Endothelial cell of umbilical vein (primary cell): ENCODE data around the gene TARS2. TPM values are rescaled to one million over a fixed set of nuclear protein-coding genes. Genes with fewer than 3 reads are reported as not detected.
A peak's percentile ranks its signal among the peaks of the same experiment; 100 is the strongest.

ENCODE experiments used
- BruUV-seq: library from RNA; stranded (reverse); fragments of 400-500 nt; replicated peaks from 2 replicates; lab custom pipeline; 2021; lab: Mats Ljungman, UMichigan
- CTCF ChIA-PET: fragments of 300-600, 350-600 bp; sonication (Branson Sonifier 250); formaldehyde crosslinking; loops from one replicate; lab custom pipeline; 2021; ENCODE audit warnings: antibody characterized with exemption, inconsistent platforms; lab: Charles Lee
- POLR2A ChIA-PET: fragments of 300-600, 350-600 bp; sonication (Branson Sonifier 250); formaldehyde crosslinking; loops from one replicate; lab custom pipeline; 2021; ENCODE audit warnings: antibody characterized with exemption, inconsistent platforms; lab: Charles Lee
- DNase-seq: peaks from one replicate; pipeline ENCODE4 v3.0.0-alpha.2; 2011; ENCODE audit warnings: low read depth, low spot score
- FAIRE-seq: peaks from 2 replicates; lab custom pipeline; 2011; peaks lifted over from hg19 to GRCh38; lab: Jason Lieb, UNC
- H2AFZ ChIP-seq: 2 replicates; pipeline ENCODE4 v1.6.0; 2012; ENCODE audit warnings: low read depth, low read length, control low read depth, inconsistent platforms
- H3K27ac ChIP-seq: 2 replicates; pipeline ENCODE4 v1.5.1; 2011; ENCODE audit warnings: low read depth, mild to moderate bottlenecking, control low read depth, low read length, moderate library complexity; ENCODE audit not compliant: insufficient read depth
- H3K27me3 ChIP-seq, 2 experiments: 2 replicates each; pipeline versions ENCODE4 v1.6.0 to v1.6.1; 2011; ENCODE audit warnings: low read length in 2 of 2, mixed read lengths in 1 of 2; ENCODE audit not compliant: control insufficient read depth in 2 of 2, insufficient read depth in 2 of 2
- H3K36me3 ChIP-seq, 2 experiments: 2 replicates in 1 of 2; 3 replicates in 1 of 2; pipeline ENCODE4 v1.5.1; 2011; ENCODE audit warnings: low read length in 2 of 2, mild to moderate bottlenecking in 1 of 2, moderate library complexity in 1 of 2; ENCODE audit not compliant: control insufficient read depth in 2 of 2, insufficient read depth in 2 of 2; ENCODE audit errors: extremely low read depth in 1 of 2
- H3K4me1 ChIP-seq: 3 replicates; pipeline ENCODE4 v1.5.1; 2011; ENCODE audit warnings: mild to moderate bottlenecking, low read length; ENCODE audit not compliant: control insufficient read depth, insufficient read depth; ENCODE audit errors: extremely low read depth
- H3K4me2 ChIP-seq: 2 replicates; pipeline ENCODE4 v1.6.1; 2011; ENCODE audit warnings: low read length, control low read depth, mixed read lengths; ENCODE audit not compliant: insufficient read depth
- H3K4me3 ChIP-seq, 3 experiments: fragments of 200-600 bp in 1 of 3; sonication (generic), shearing (Covaris generic) in 1 of 3; replicated peaks in 1 of 3; 2 replicates each; pipeline ENCODE4 v1.5.1; 2011 to 2016; ENCODE audit warnings: control low read depth in 3 of 3, low read length in 3 of 3, mild to moderate bottlenecking in 2 of 3, inconsistent platforms in 1 of 3, low read depth in 1 of 3, moderate library complexity in 1 of 3; ENCODE audit not compliant: insufficient read depth in 1 of 3
- H3K79me2 ChIP-seq: 2 replicates; pipeline ENCODE4 v1.6.0; 2012; ENCODE audit warnings: low read length, inconsistent platforms; ENCODE audit not compliant: control insufficient read depth, insufficient read depth
- H3K9ac ChIP-seq: replicated peaks from 2 replicates; pipeline ENCODE3; 2011; ENCODE audit warnings: low read length, control low read depth; ENCODE audit not compliant: insufficient read depth; ENCODE audit errors: extremely low read depth
- H3K9me1 ChIP-seq: replicated peaks from 3 replicates; pipeline ENCODE4 v1.6.0; 2011; ENCODE audit warnings: mild to moderate bottlenecking, low read length; ENCODE audit not compliant: control insufficient read depth, insufficient read depth; ENCODE audit errors: extremely low read depth
- H3K9me3 ChIP-seq: replicated peaks from 2 replicates; pipeline ENCODE4 v1.5.1; 2012; ENCODE audit warnings: low read length, inconsistent platforms; ENCODE audit not compliant: control insufficient read depth, insufficient read depth
- H4K20me1 ChIP-seq: replicated peaks from 2 replicates; pipeline ENCODE3; 2011; ENCODE audit warnings: mild to moderate bottlenecking, low read length; ENCODE audit not compliant: control insufficient read depth, insufficient read depth; ENCODE audit errors: extremely low read depth
- CTCF ChIP-seq, 2 donors: IDR thresholded peaks; 1 replicate in 1 of 2; 2 replicates in 1 of 2; pipeline ENCODE4 v1.5.1; 2011; ENCODE audit warnings: low read length in 2 of 2, mild to moderate bottlenecking in 2 of 2, moderate library complexity in 2 of 2, control low read depth in 1 of 2, inconsistent platforms in 1 of 2, low read depth in 1 of 2; ENCODE audit not compliant: insufficient read depth in 1 of 2; ENCODE audit errors: extremely low read depth in 1 of 2
- EZH2 ChIP-seq: IDR thresholded peaks from 2 replicates; pipeline ENCODE4 v1.6.1; 2012; ENCODE audit warnings: borderline replicate concordance, low read depth, mild to moderate bottlenecking, moderate library complexity, low read length, inconsistent platforms; ENCODE audit not compliant: severe bottlenecking
- FOS ChIP-seq: IDR thresholded peaks from 2 replicates; pipeline ENCODE4 v1.6.1; 2011; ENCODE audit warnings: mild to moderate bottlenecking, low read length, moderate library complexity, borderline replicate concordance; ENCODE audit not compliant: insufficient read depth
- GATA2 ChIP-seq: IDR thresholded peaks from 2 replicates; pipeline ENCODE4 v1.7.0; 2011; ENCODE audit warnings: low read depth, mild to moderate bottlenecking, moderate library complexity, mixed read lengths, low read length; ENCODE audit not compliant: insufficient read length, insufficient read depth
- JUN ChIP-seq: IDR thresholded peaks from 2 replicates; pipeline ENCODE4 v1.6.1; 2011; ENCODE audit warnings: borderline replicate concordance, low read depth; ENCODE audit not compliant: insufficient read length, insufficient read depth
- MAX ChIP-seq: IDR thresholded peaks from 2 replicates; pipeline ENCODE4 v1.6.1; 2011; ENCODE audit not compliant: insufficient read depth, insufficient read length
- MYC ChIP-seq: IDR thresholded peaks from one replicate; pipeline ENCODE4 v1.6.1; 2011; ENCODE audit warnings: mild to moderate bottlenecking, low read depth, low read length
- POLR2A ChIP-seq: IDR thresholded peaks from 2 replicates; pipeline ENCODE4 v1.6.1; 2012; ENCODE audit warnings: low read depth, mild to moderate bottlenecking, control low read depth, low read length
- POLR2AphosphoS5 ChIP-seq: IDR thresholded peaks from 2 replicates; pipeline ENCODE4 v1.6.1; 2012; ENCODE audit warnings: low read depth, mild to moderate bottlenecking, control low read depth, low read length, moderate library complexity; ENCODE audit not compliant: insufficient read depth
- dilution Hi-C: fragments of 300-500 bp; cut with MboI; formaldehyde crosslinking; loops from one replicate; pipeline ENCODE4 v1.15.0; 2019; ENCODE audit warnings: low sequenced_read_pairs; ENCODE audit not compliant: extremely low pct_ligation_motif_present
- intact Hi-C: fragments of 100-400 bp; cut with micrococcal nuclease; formaldehyde crosslinking; loops from one replicate; pipeline ENCODE4 v1.10.0; 2022
- polyA plus RNA-seq, 4 experiments: library from polyadenylated mRNA; depleted of rRNA in 3 of 4; stranded (reverse) in 3 of 4; unstranded in 1 of 4; fragments of >200 nt; gene quantifications; 2 replicates each; pipeline versions ENCODE4 v1.2.1 to v1.2.3, GENCODE V29; 2011 to 2012; ENCODE audit warnings: missing spikeins in 1 of 4
- total RNA-seq: library from RNA; stranded (reverse); gene quantifications from 2 replicates; pipeline ENCODE4 v1.2.3, GENCODE V29; 2021

Gene TARS2
- total and polyA plus RNA-seq, 2 donors (not counting 3 experiments of a cell fraction or from before 2014, with no cell fraction given), result 21.5 to 22.0 TPM

- Histone ChIP-seq H2AFZ (peak overlapping the region; percentile 20), H3K4me3 (no peak overlapping the region), H3K9me1 (no peaks in the 10 kb centered on the region), H3K4me2 (no peak overlapping the region), H4K20me1 (no peaks in the 10 kb centered on the region), H3K9me3 (no peaks in the 10 kb centered on the region), H3K36me3 (no peaks in the 10 kb centered on the region), H3K27ac (no peak overlapping the region), H3K4me1 (no peaks in the 10 kb centered on the region), H3K79me2 (no peaks in the 10 kb centered on the region), H3K9ac (no peak overlapping the region), H3K27me3 (no peaks in the 10 kb centered on the region)
- intact Hi-C loops (no loop called here), dilution Hi-C loops (no loop called here)
- ChIA-PET CTCF (interaction anchor here (1.0 to 2.8 kb wide), 4 partner anchors 9 to 282 kb away, joined by 3 to 10 read pairs (median 5); partner anchors contain the start of genes ENSA and FALEC), POLR2A (no interaction called here)
- DNase-seq (peak; percentile 39), FAIRE-seq (peak; percentile 46)
- TF ChIP-seq MAX, result no peak
- no peak for TF ChIP-seq MYC
- BruUV-seq, result no TSS peak
Observed at GRCh38 chr1:150537732-150538684, 50.8 kb downstream of the TARS2 start.

GRCh38 chr1:150543500-150544143, 56.4 kb downstream of the TARS2 start:
- Histone ChIP-seq H3K4me1 (peaks cover 4% of the 10 kb centered on the region), H3K9ac (no peak overlapping the region), H3K4me2 (no peak overlapping the region), H3K9me3 (no peaks in the 10 kb centered on the region), H3K36me3 (no peaks in the 10 kb centered on the region), H3K27ac (no peak overlapping the region), H4K20me1 (no peaks in the 10 kb centered on the region), H2AFZ (no peak overlapping the region), H3K9me1 (no peaks in the 10 kb centered on the region), H3K27me3 (peaks cover 2 to 3% of the 10 kb centered on the region in 2 experiments), H3K4me3 (no peak overlapping the region), H3K79me2 (no peaks in the 10 kb centered on the region)
- BruUV-seq, result no TSS peak
- dilution Hi-C loops (no loop called here), intact Hi-C loops (no loop called here)
- ChIA-PET CTCF (interaction anchor here (0.8 to 6.7 kb wide), 4 partner anchors 11 to 16 kb away, joined by 3 to 55 read pairs (median 3); no protein-coding TSS in a partner anchor), POLR2A (no interaction called here)
- no peak for FAIRE-seq
- DNase-seq, result no peak
- TF ChIP-seq JUN, result no peak
- TF ChIP-seq MAX, result no peak
- no peak for TF ChIP-seq EZH2
- TF ChIP-seq FOS, result no peak
- TF ChIP-seq MYC, result no peak
- TF ChIP-seq GATA2, result no peak
- no peak for TF ChIP-seq POLR2A
- no peak for TF ChIP-seq POLR2AphosphoS5
- no peak for TF ChIP-seq CTCF (IDR thresholded peaks at IDR 0.05; ENCODE audit: extremely low read depth in 1 of 2, insufficient read depth in 1 of 2, low read depth in 1 of 2, low read length in 2 of 2)
